Chondrocyte (in vitro differentiated cells): ENCODE measurements around the gene HOOK2. TPM values are rescaled to one million over a fixed set of nuclear protein-coding genes. Genes with fewer than 3 reads are reported as not detected.
A peak's percentile ranks its signal among the peaks of the same experiment; 100 is the strongest.

ENCODE experiments used
- DNase-seq: peaks from one replicate; pipeline ENCODE4 v3.0.0; 2021; ENCODE audit warnings: mixed read lengths, low spot score
- H3K27ac Mint-ChIP-seq: one replicate; pipeline ENCODE4 v1.8.0; 2021; ENCODE audit warnings: mild to moderate bottlenecking, moderate library complexity, mixed read lengths; ENCODE audit not compliant: unreplicated experiment
- H3K27me3 Mint-ChIP-seq: 2 replicates; pipeline ENCODE4 v1.8.0; 2021; ENCODE audit warnings: low read depth, mixed read lengths
- H3K36me3 Mint-ChIP-seq: 2 replicates; pipeline ENCODE4 v1.8.0; 2021; ENCODE audit warnings: low read depth, mixed read lengths
- H3K4me1 Mint-ChIP-seq: 2 replicates; pipeline ENCODE4 v1.8.0; 2021; ENCODE audit warnings: low read depth, mild to moderate bottlenecking, mixed read lengths
- H3K4me3 Mint-ChIP-seq: one replicate; pipeline ENCODE4 v1.8.0; 2021; ENCODE audit warnings: mild to moderate bottlenecking, moderate library complexity, mixed read lengths; ENCODE audit not compliant: unreplicated experiment
- H3K9me3 Mint-ChIP-seq: 2 replicates; pipeline ENCODE4 v1.8.0; 2021; ENCODE audit warnings: low read depth, mixed read lengths
- CTCF ChIP-seq: fragments of 200-600 bp; sonication (generic); IDR thresholded peaks from 2 replicates; pipeline ENCODE4 v1.5.0; 2021; ENCODE audit warnings: antibody characterized with exemption, mild to moderate bottlenecking, moderate library complexity
- total RNA-seq: library from RNA; stranded (reverse); gene quantifications from 3 replicates; pipeline ENCODE4 v1.2.1, GENCODE V29; 2021

The HOOK2 gene
- total RNA-seq, 1 donor from 2014 or later: 26.8 TPM

GRCh38 chr19:12770922-12771321 is 4.4 kb downstream of the HOOK2 start:
- H3K27me3 Mint-ChIP-seq: no peaks in the 10 kb centered on the region
- TF ChIP-seq CTCF: no peak
- no peak for DNase-seq
- H3K9me3 Mint-ChIP-seq: no peaks in the 10 kb centered on the region
- H3K27ac Mint-ChIP-seq: no peak overlapping the region
- no peak overlapping the region for H3K4me3 Mint-ChIP-seq
- peaks cover 10% of the 10 kb centered on the region for H3K4me1 Mint-ChIP-seq
- H3K36me3 Mint-ChIP-seq: peaks cover 4% of the 10 kb centered on the region

- Mint-ChIP-seq H3K27me3 (no peaks in the 10 kb centered on the region), H3K9me3 (no peaks in the 10 kb centered on the region), H3K36me3 (peaks cover 5% of the 10 kb centered on the region), H3K4me3 (no peak overlapping the region), H3K27ac (no peak overlapping the region), H3K4me1 (peaks cover 10% of the 10 kb centered on the region)
- no peak for DNase-seq
- TF ChIP-seq CTCF: no peak
These were observed 5.7 kb downstream of the HOOK2 start for GRCh38 chr19:12769689-12770088.

- Mint-ChIP-seq H3K9me3 (no peaks in the 10 kb centered on the region), H3K4me3 (no peak overlapping the region), H3K27me3 (no peaks in the 10 kb centered on the region), H3K36me3 (peaks cover 10% of the 10 kb centered on the region), H3K27ac (no peak overlapping the region), H3K4me1 (peaks cover 3% of the 10 kb centered on the region)
- DNase-seq: no peak
- no peak for TF ChIP-seq CTCF
These were observed 7.7 kb downstream of the HOOK2 start for GRCh38 chr19:12767666-12768065.

GRCh38 chr19:12767150-12767549 is 8.2 kb downstream of the HOOK2 start:
- H3K27ac Mint-ChIP-seq: no peak overlapping the region
- H3K36me3 Mint-ChIP-seq: peaks cover 10% of the 10 kb centered on the region
- H3K9me3 Mint-ChIP-seq: no peaks in the 10 kb centered on the region
- no peak overlapping the region for H3K4me3 Mint-ChIP-seq
- peaks cover 3% of the 10 kb centered on the region for H3K4me1 Mint-ChIP-seq
- no peak for DNase-seq
- H3K27me3 Mint-ChIP-seq: no peaks in the 10 kb centered on the region
- TF ChIP-seq CTCF: no peak

- Mint-ChIP-seq H3K9me3 (no peaks in the 10 kb centered on the region), H3K4me1 (peaks cover 3% of the 10 kb centered on the region), H3K27me3 (no peaks in the 10 kb centered on the region), H3K27ac (no peak overlapping the region), H3K4me3 (peak overlapping the region; percentile 75), H3K36me3 (peaks cover 12% of the 10 kb centered on the region)
- peak; percentile 84 for TF ChIP-seq CTCF
- DNase-seq: no peak
These were observed 9.3 kb downstream of the HOOK2 start for GRCh38 chr19:12766051-12766521.
